Urothelium cell line (cell line): ENCODE measurements around the gene STEAP3.

Experiments used
- DNase-seq: peaks from one replicate; pipeline ENCODE4 v3.0.0; 2011; ENCODE audit warnings: low spot score, mixed read lengths
- FAIRE-seq: peaks from 2 replicates; lab custom pipeline; 2011; peaks lifted over from hg19 to GRCh38; lab: Jason Lieb, UNC

STEAP3 gene, protein sequence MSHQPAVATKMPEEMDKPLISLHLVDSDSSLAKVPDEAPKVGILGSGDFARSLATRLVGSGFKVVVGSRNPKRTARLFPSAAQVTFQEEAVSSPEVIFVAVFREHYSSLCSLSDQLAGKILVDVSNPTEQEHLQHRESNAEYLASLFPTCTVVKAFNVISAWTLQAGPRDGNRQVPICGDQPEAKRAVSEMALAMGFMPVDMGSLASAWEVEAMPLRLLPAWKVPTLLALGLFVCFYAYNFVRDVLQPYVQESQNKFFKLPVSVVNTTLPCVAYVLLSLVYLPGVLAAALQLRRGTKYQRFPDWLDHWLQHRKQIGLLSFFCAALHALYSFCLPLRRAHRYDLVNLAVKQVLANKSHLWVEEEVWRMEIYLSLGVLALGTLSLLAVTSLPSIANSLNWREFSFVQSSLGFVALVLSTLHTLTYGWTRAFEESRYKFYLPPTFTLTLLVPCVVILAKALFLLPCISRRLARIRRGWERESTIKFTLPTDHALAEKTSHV

DNA sequence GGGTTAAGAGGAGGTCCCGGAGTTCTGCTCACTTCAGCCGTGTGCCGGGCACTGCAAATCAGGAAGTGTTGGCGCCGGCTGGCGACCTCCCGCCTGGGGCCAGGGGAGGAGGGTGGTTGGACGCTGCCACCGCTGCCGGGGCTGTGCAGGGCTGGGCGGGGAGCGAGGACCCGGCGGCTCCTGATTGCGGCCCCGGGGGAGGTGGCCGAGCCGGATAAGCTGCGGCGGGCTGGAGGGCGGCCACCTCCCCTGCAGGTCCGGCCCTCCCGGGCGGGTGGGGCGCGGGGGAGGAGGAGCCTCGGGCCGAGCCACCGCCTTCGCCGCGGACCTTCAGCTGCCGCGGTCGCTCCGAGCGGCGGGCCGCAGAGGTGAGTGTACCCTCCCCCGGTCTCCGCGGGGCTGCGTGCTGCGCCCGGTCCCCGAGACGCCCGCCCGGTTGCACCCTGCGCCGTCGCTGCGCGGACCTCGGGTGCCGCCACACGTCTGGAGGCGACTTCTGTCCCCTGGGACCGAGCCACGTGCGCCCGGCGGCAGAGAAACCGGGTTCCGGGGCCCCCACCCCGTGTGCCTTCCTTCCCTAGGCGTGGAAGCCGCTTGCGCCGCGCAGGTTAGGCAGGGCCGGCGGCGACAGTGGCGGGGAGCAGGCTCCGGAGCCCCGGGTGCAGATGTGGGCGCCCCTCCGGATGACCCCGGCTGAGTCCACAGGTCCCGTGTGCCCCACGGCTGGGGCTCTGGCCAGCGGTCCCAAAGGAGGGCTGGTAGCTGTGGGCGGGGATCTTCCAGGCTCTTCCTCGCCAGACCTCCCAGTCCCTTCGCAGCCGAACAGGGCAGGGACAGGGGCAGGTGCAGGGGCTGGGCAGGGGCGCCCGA lies at the start of gene STEAP3:
Gene STEAP3, plus strand, starts transcription at position 314 of the 870 bp plus-strand sequence. CDS start 7,179 bp downstream, outside the sequence.
- FAIRE-seq (peak; percentile 82), DNase-seq (peak; percentile 97)

DNA sequence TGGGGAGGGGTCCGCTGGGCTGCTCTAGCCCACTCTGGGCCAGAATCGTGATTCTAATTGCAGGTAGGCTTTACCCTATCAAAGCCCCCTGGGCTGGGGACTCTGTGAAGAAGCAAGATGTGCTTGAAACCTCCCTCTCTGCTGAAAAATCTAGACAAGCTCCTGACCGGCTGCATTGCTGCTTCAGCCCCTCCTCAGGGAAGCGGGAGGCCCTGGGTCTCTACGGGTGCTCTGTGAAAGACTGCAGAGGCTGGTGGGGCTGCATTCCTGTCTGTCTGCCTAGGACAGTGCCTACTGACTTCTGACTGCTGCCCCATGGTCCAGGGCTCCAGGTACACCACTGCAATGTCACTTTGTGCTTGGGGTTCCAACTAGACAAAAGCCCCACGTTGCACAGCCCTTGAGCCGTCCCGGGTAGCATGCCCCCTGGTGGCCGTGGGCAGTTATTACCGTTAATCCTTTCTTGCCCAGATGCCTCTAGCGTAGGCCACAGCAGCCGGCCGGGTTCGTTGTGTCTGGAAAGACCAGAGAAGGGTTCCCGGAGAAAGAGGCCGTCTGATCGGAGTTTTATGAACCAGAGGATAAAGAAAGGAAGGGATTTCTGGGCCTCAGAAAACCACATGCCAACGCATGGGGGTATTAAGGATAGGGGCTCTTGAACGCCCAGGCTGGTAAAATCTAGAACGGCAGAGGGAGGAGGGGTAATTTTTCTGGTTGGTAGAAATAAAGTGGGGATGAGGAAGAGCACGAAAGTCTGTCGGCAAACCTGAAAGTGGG lies 49.2 kb upstream of the STEAP3 start:
- DNase-seq (peak; percentile 80), FAIRE-seq (no peak)

DNA sequence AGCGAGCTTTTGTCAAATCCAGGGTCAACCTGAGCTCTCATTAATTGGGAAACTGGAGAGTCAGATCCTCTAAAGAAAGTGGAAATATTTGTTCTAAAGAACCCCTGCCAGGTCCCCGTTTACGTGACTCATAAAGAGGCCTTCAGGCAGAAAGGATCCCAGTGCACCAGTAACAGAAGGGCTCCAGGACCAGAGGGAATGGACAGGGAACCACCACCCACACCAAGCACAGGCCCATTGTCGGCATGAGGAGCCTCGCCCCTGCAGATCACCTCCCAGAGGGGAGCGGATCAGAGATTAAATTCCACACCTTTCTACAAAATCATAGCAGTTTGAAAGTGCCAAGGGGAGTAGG lies 48.7 kb upstream of the STEAP3 start:
- DNase-seq (no peak), FAIRE-seq (peak; percentile 5)

DNA sequence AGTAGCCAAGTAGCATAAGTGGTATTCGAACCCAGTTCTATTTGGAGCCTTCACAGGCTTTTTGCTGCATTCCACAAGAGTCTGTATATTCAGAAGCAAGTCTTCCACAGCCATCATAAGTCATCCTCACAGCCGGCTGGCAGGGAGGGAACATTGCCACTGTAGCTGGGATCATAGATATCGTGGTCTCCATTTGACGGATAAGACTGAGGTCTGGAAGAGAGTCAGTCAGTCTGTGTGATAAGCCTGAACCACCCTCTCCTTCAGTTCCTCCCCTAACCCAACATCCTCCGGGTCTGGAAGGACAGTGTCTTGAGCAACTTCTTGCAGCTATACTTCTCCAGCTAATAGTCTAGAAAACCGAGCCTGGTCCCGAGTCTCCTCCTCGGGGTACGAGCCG lies 48.1 kb upstream of the STEAP3 start:
- FAIRE-seq (no peak), DNase-seq (no peak)

DNA sequence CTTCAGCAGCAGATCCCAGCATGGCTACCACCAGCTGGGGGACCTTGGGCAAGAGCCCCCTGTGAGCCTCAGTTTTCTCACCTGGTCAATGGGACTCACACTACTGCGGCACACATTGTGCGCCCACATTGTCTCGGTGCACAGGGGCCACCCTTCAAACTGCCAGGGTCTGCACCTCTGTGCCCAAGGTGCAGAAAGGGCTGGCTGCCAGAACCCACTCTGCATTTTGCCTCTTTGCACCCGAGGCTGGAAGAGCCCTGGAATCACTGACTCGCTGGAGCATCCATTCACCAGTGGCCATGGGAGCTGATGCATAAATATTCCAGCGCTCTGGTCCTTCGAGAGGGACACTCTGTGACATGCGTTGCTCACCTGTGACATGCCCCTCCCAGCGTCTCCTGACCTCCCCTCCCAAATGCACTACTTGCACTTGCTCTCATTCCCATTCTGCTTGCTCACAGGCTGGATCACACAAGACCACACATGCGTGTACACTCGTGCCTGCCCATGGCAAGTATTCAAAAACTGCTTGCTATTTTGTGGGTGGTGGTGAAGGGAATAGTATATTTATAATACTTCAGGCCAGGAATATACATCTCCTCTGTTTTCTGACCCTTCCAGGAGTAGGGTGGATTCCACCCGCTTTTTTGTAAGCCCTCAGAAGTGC lies 46.3 kb upstream of the STEAP3 start:
- FAIRE-seq: peak; percentile 73
- no peak for DNase-seq

DNA sequence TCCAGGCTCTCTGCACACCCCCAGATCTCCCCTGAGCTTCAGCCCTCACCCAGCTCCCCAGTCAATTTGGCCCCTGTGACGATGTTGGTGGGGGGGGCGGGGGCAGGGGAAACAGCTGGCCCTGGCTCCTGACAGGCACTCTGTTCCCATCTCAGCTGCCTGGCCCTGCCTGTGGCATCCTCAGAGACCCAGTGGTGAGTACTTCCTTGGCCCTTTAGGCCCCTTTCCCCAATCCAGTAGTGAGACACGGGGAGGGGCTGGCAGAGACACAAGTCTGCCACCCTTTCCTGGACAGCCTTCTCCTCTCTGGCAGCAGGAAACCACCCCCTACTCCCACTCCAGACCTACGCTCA lies 45.8 kb upstream of the STEAP3 start:
- DNase-seq: no peak

DNA sequence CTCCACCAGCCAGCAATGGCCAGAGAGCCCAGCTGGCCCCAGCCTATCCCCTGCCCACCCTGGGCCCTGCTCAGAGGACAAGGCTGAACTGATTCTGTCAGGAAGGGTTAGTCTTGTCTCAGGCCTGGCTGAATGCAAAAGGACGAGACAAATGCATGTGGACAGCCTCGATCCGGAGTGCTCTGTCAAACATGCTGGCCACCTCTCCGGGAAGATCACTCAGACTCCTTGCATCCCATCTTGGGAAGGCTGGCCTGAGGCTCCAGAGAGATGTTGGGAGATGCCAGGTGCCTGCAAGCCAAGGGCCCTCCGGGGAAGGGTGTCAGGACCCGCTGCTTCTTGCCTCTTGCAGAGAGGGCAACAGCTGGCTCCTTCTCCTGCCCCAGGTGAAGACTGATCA lies 44.9 kb upstream of the STEAP3 start:
- DNase-seq: no peak
- peak; percentile 91 for FAIRE-seq

More for the DNA sequence above, 45.8 kb upstream of the STEAP3 start:
- no peak for FAIRE-seq

DNA sequence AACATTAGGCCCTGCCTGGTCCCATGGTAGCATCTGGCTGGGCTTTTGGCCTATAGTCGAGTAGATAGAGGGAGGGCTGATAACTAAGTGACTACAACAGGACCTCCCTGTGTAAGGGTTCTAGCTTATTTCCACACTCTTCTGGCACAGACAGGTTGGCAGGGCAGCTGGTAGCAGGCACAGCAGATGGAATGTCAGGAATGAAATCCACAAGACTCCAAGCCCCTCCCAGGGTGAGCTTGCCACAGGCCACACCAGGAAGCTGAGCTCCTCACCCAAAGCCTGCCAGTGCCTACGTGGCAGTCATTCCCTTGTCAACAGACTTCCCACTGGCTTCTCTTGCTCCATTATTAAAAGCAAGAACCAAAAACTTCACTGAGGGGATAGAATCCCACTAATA lies 44.4 kb upstream of the STEAP3 start:
- FAIRE-seq (peak; percentile 87), DNase-seq (peak; percentile 77)

DNA sequence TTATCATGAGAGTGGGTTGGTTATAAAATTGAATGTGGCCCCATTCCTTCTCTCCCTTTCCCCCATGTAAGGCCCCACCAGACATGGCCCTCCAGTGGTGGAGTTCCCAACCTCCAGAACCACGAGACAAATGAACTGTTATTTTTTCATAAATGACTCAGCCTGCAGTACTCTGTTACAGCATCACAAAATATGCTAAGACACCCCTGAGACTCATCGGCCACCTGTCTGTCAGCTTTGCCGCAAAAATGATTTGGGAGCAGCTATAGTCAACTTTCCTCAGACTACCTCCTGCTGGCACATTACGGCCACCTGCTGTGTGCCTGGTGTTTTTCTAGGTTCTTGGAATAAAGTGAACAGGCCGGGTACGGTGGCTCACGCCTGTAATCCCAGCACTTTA lies 43.6 kb upstream of the STEAP3 start:
- peak; percentile 13 for FAIRE-seq
- peak; percentile 54 for DNase-seq

DNA sequence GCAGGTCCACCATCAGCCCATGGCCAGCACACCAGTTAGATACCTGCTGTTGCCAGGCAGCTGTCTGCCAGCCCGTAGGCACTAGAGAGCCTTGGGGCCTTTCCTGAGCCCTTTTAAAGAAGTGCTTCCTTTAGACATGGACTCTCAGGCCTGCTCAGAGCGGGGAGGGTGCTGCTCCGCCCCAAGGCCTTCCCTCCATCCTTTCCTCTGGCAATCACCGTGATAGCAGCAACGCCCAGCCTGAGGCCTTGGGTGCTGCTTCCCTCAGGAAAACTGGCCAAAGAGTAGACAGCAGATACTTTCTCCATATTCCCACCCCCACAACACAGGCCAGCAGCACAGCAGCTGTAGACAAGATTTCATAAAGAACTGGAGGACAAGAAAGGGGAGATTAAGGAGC lies 42.7 kb upstream of the STEAP3 start:
- DNase-seq: no peak
- no peak for FAIRE-seq

DNA sequence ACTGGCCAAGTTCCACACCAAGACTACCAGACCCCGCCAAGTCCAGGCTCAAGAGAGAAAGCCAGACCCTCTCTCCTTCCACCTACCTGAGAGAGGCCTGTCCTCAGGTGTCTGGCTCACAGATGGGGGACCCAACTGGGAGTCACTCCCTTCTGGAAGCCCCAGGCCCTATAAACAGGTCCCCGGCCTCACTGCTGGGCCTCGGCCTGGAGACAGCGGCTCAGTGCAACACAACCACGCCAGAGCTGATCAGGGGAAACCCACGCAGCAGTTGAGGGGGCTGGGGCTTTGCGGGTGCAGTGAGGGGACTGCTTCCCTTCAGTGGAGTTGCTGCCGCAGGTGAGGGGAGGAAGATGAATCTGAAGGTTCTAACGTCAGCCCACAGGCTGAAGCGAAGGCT lies 42.2 kb upstream of the STEAP3 start:
- no peak for FAIRE-seq
- DNase-seq: no peak

DNA sequence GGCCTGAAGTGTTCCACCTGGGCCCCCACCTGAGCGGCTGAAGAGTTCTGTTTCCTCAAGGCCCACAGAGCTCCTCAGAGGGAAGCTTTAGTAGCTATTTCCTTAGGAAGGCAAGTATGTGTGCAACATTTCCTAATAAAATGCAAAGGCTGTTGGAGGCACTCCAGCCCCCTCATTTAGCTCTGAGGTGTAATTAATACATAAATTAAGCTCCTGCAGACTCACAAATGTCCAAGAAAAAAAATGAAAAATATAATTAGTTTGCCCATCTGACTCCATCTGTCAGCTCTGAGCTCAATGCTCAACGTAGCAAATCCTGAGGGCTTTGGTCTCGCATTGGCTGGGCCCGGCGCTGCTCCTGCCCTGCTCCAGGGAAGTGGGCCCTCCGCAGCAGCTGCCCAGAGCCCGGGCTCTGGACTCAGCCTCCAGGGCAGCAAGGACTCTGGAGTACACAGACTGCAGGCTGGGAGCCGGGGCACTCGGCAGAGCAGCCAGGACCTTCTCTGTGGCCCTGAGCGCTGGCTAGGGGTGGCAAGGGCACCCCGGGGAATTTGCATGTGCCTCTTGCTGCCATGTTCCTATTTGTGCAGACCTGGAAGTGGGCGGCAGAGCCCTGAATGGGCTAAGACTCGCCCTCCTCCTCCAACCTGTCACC lies 41.7 kb upstream of the STEAP3 start:
- DNase-seq (no peak), FAIRE-seq (no peak)

DNA sequence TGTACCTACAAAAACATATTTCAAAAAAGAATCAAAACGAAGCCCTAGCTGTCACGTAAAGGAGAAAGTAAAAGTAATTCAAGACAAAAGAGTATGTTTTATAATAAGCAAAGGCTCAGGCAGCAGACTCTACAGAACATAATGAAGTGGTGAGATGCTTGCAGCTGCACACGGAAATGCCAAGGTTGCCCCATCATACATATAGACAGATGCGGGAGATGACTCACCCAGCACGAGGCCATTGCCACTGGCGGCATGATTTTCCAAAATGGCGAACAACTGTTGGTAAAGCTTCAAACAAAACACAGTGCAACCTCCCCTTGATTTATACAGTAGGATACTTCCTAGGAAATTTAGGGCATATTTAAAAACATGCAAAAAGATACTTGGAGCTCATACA lies 39.1 kb upstream of the STEAP3 start:
- FAIRE-seq: peak; percentile 82

DNA sequence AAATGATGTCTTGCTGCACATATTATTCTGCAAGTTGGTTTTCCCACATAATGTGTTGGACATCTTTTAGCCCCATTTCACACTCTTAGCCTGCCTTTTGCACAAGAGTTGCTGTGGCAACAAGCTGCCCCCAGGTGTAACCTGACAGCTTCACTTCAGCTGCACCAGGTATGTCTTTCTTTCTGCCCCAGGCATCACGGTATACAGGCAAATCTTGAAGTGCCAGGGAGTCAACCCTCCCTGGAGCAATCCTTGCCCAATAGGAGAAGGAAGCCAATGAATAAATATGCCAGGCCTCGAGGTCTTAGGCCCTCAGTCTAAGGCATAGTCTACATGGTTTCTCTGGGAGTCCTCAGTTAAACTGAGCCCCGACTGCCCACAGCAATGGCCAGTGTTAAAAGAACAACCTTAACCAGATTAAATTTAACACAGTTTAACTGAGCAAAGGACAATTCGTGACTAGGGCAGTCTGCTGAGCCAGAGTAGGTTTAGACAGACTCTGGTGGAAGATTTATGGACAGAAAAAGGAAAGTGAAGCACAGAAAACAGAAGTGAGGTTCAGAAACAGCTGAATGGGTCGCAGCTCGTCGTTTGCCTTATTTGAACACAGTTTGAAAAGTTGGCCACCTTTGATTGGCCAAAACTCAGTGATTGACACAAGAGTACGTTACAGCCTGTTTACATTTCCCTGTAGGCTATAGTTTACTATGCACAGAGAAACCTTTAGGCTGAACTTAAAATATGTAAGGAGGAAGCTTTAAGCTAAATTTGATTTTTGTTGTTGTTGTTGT lies 33.1 kb upstream of the STEAP3 start:
- peak; percentile 5 for FAIRE-seq
- DNase-seq: no peak

More for the DNA sequence above, 39.1 kb upstream of the STEAP3 start:
- DNase-seq: peak; percentile 65

DNA sequence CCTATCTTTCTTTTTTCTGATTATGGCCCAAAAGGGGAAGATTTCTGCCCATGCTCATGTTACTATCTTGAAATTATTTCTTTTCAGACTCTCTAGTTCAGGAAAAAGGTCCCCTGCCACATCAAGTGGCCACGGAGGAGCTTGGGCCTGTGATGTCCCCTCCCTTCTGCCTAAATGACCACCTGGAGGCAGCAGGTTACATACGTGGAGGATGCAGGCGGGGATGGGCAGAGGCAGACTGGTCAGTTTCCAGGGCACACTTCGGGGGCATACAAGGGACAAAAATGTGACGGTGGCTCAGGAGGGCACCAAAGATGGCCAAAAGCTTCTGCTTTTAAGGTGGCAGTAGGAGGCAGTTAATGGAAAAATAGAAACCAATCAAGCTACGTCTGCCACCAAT lies 30.7 kb upstream of the STEAP3 start:
- no peak for FAIRE-seq
- no peak for DNase-seq

DNA sequence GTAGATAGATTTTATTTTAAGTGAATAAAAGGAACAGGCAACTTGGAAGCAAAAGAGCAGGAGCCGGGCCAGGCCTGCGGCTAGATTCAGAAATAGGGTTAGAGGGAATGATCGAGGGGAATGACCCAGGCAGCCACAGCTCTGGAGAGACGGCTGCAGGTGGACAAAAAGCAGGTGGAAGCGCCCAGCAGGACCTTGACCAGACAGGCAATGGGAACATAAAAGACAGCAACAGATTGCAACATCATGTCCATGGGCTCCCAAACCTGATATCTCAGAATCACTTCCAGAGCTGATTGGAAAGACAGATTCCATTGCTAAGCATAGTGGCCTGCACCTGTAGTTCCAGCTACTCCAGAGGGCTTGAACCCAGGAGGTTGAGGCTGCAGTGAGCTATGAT lies 28.6 kb upstream of the STEAP3 start:
- no peak for DNase-seq
- FAIRE-seq: no peak

DNA sequence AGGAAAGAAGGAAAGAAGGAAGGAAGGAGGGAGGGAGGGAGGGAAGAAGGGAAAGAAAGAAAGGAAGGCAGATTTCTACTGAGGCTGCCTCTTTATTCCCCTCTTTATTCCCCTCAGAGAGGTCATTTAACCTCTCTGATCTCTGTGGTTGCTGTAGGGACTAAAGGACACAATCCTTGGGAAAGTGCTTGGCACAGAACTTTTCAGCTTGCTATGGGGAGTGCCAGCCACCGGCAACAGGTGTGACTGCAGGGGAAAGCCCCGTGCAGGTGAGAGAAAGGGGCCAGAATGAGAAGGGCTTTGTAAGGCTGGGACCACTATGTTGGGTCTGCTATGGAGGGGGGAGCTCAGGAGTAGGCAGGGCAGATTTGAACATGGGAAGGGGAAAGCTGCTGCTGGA lies 27.7 kb upstream of the STEAP3 start:
- no peak for FAIRE-seq
- no peak for DNase-seq

DNA sequence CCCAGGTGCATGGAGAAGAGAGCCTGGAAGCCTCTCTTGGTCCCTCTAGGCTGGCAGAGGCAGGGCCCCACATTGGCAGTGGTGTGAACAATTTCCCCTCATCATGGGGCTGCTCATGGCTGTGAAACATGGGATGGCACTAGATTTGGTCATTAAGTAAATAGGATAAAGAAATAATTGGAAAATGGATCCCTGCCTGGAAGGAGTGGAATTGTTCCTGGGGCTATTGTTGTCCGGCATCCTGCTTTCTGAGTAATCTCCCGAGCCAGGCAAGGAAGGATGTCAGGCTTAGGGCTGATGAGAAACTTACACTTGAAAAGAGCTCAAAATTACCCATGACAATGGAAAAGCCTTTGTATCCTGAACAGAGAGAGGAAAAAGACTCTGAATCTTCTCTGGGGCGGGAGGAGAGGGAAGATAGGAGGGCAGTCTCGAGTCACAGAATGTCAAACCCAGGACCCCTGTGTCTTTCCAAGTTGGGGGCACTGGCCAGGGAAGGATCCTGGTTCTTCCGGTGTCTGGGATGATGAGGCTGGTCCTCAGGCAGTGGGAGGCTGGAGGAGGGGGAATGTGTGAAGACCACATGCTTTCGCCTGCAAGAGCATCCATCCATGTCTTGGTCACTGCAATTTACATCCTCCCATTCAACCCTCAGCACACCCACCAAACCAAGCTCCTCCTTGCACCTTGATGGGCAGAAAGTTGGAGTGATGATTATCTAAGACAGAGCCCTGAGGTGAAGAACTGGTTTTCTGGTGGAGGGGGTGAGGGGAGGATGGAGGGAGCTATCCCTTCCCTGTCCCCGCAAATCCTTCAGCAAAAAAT lies 27.1 kb upstream of the STEAP3 start:
- FAIRE-seq: no peak
- no peak for DNase-seq

DNA sequence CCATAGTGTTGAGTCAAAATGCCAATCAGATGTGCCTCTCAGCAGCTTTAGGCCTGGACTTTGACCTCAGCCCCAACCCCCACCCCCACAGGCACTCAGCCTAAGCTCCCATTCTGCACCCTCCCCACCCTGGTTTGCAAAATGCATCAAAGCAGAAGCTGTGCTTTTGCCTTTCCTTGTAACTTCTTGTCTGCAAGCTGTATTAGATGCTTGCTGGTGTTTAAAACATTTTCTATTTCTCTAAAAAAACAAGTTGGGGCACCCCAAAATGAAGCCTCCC lies 26.6 kb upstream of the STEAP3 start:
- no peak for FAIRE-seq

More for the DNA sequence above, 26.6 kb upstream of the STEAP3 start:
- no peak for DNase-seq
